HL-60 (cell line): Measurements from ENCODE around the gene ERP27.

ENCODE experiments used
- CTCF ChIP-seq: IDR thresholded peaks from one replicate; pipeline ENCODE4 v1.5.1; 2011; ENCODE audit warnings: low read length, control low read depth, inconsistent platforms; ENCODE audit not compliant: insufficient read depth
- REST ChIP-seq: IDR thresholded peaks from 2 replicates; pipeline ENCODE4 v1.6.1; 2012; ENCODE audit warnings: low read depth; ENCODE audit not compliant: insufficient replicate concordance

GRCh38 chr12:14904854-14905253, 33.5 kb downstream of the ERP27 start:
- TF ChIP-seq REST (no peak), CTCF (no peak)
